Astrocyte (in vitro differentiated cells and primary cell): Measurements from ENCODE around the gene PHYKPL. TPM values are rescaled to one million over a fixed set of nuclear protein-coding genes. Genes with fewer than 3 reads are reported as not detected.
A peak's percentile ranks its signal among the peaks of the same experiment; 100 is the strongest.

Experiments used
- DNase-seq: peaks from one replicate; pipeline ENCODE4 v3.0.0-alpha.2; 2010; ENCODE audit warnings: low read depth
- FAIRE-seq: peaks from 2 replicates; lab custom pipeline; 2011; peaks lifted over from hg19 to GRCh38; lab: Jason Lieb, UNC
- H2AFZ ChIP-seq: 2 replicates; pipeline ENCODE4 v1.6.0; 2012; ENCODE audit warnings: low read depth, low read length, inconsistent platforms
- H3K27ac ChIP-seq: 2 replicates; pipeline ENCODE4 v1.5.1; 2011; ENCODE audit warnings: low read depth, low read length, inconsistent platforms
- H3K27me3 ChIP-seq: 2 replicates; pipeline ENCODE4 v1.6.0; 2011; ENCODE audit warnings: low read length, inconsistent platforms; ENCODE audit not compliant: insufficient read depth
- H3K36me3 ChIP-seq: 2 replicates; pipeline ENCODE4 v1.5.1; 2011; ENCODE audit warnings: low read length, inconsistent platforms; ENCODE audit not compliant: insufficient read depth
- H3K4me1 ChIP-seq: 2 replicates; pipeline ENCODE4 v1.5.1; 2011; ENCODE audit warnings: low read length, inconsistent platforms; ENCODE audit not compliant: insufficient read depth
- H3K4me2 ChIP-seq: 2 replicates; pipeline ENCODE4 v1.6.0; 2012; ENCODE audit warnings: low read length, inconsistent platforms
- H3K4me3 ChIP-seq: 2 replicates; pipeline ENCODE4 v1.5.1; 2011; ENCODE audit warnings: low read depth, mild to moderate bottlenecking, low read length, inconsistent platforms; ENCODE audit not compliant: insufficient read depth
- H3K79me2 ChIP-seq: 2 replicates; pipeline ENCODE4 v1.6.0; 2012; ENCODE audit warnings: mild to moderate bottlenecking, low read length, inconsistent platforms; ENCODE audit not compliant: insufficient read depth
- H3K9ac ChIP-seq: 2 replicates; pipeline ENCODE4 v1.6.0; 2012; ENCODE audit warnings: mild to moderate bottlenecking, low read length, inconsistent platforms
- H3K9me3 ChIP-seq: 2 replicates; pipeline ENCODE4 v1.5.1; 2012; ENCODE audit warnings: low read depth, mild to moderate bottlenecking, low read length, inconsistent platforms; ENCODE audit not compliant: insufficient read depth
- H4K20me1 ChIP-seq: 2 replicates; pipeline ENCODE4 v1.6.0; 2012; ENCODE audit warnings: low read length, inconsistent platforms; ENCODE audit not compliant: insufficient read depth
- H3K27ac Mint-ChIP-seq: one replicate; pipeline ENCODE4 v1.8.0; 2021; ENCODE audit warnings: mild to moderate bottlenecking, mixed read lengths; ENCODE audit not compliant: unreplicated experiment
- H3K27me3 Mint-ChIP-seq: one replicate; pipeline ENCODE4 v1.8.0; 2021; ENCODE audit warnings: low read depth, mixed read lengths; ENCODE audit not compliant: unreplicated experiment
- H3K36me3 Mint-ChIP-seq: one replicate; pipeline ENCODE4 v1.8.0; 2021; ENCODE audit warnings: low read depth, mixed read lengths; ENCODE audit not compliant: unreplicated experiment
- H3K4me1 Mint-ChIP-seq: one replicate; pipeline ENCODE4 v1.8.0; 2021; ENCODE audit warnings: low read depth, mixed read lengths; ENCODE audit not compliant: unreplicated experiment
- H3K4me3 Mint-ChIP-seq: one replicate; pipeline ENCODE4 v1.8.0; 2021; ENCODE audit warnings: mild to moderate bottlenecking, moderate library complexity, mixed read lengths; ENCODE audit not compliant: unreplicated experiment
- H3K9me3 Mint-ChIP-seq: one replicate; pipeline ENCODE4 v1.8.0; 2021; ENCODE audit warnings: mild to moderate bottlenecking, mixed read lengths; ENCODE audit not compliant: unreplicated experiment
- EZH2 ChIP-seq: IDR thresholded peaks from 2 replicates; pipeline ENCODE4 v1.6.1; 2012; ENCODE audit warnings: mild to moderate bottlenecking, low read length, inconsistent platforms; ENCODE audit not compliant: insufficient read depth
- total RNA-seq: library from RNA; stranded (reverse); gene quantifications from 2 replicates; pipeline ENCODE4 v1.2.1, GENCODE V29; 2021
- TF ChIP-seq, protein P1 (sequence below): IDR thresholded peaks from 2 replicates; pipeline ENCODE4 v1.5.1; 2011; ENCODE audit warnings: low read depth, mild to moderate bottlenecking, inconsistent platforms, low read length, moderate library complexity; ENCODE audit not compliant: insufficient read depth

PHYKPL gene
- total RNA-seq, 1 donor from 2014 or later = 26.5 TPM

- peak overlapping the region; percentile 94 for H3K4me3 Mint-ChIP-seq
- H3K4me3 ChIP-seq = peak overlapping the region; percentile 100
- peak overlapping the region; percentile 90 for H3K9ac ChIP-seq
- H3K79me2 ChIP-seq = peaks cover 48% of the 10 kb centered on the region
- H3K36me3 ChIP-seq = peaks cover 30% of the 10 kb centered on the region
- H3K4me2 ChIP-seq = peak overlapping the region; percentile 98
- no peaks in the 10 kb centered on the region for H3K9me3 ChIP-seq
- H3K36me3 Mint-ChIP-seq = peaks cover 12% of the 10 kb centered on the region
- H3K27ac ChIP-seq = peak overlapping the region; percentile 60
- H4K20me1 ChIP-seq = peaks cover 36% of the 10 kb centered on the region
- no peaks in the 10 kb centered on the region for H3K27me3 ChIP-seq
- FAIRE-seq (no peak), DNase-seq (no peak)
- H3K27ac Mint-ChIP-seq = no peak overlapping the region
- peak overlapping the region; percentile 90 for H2AFZ ChIP-seq
- TF ChIP-seq EZH2 = no peak
- TF ChIP-seq, protein P1, sequence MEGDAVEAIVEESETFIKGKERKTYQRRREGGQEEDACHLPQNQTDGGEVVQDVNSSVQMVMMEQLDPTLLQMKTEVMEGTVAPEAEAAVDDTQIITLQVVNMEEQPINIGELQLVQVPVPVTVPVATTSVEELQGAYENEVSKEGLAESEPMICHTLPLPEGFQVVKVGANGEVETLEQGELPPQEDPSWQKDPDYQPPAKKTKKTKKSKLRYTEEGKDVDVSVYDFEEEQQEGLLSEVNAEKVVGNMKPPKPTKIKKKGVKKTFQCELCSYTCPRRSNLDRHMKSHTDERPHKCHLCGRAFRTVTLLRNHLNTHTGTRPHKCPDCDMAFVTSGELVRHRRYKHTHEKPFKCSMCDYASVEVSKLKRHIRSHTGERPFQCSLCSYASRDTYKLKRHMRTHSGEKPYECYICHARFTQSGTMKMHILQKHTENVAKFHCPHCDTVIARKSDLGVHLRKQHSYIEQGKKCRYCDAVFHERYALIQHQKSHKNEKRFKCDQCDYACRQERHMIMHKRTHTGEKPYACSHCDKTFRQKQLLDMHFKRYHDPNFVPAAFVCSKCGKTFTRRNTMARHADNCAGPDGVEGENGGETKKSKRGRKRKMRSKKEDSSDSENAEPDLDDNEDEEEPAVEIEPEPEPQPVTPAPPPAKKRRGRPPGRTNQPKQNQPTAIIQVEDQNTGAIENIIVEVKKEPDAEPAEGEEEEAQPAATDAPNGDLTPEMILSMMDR = no peak
- H3K9me3 Mint-ChIP-seq = no peaks in the 10 kb centered on the region
- H3K4me1 ChIP-seq = peaks cover 28% of the 10 kb centered on the region
- peaks cover under 1% of the 10 kb centered on the region for H3K27me3 Mint-ChIP-seq
- H3K4me1 Mint-ChIP-seq = peaks cover 27% of the 10 kb centered on the region
Measured at GRCh38 chr5:178203670-178204181, 28.9 kb downstream of the PHYKPL start.

- no peak for DNase-seq
- Histone ChIP-seq H3K4me2 (no peak overlapping the region), H3K79me2 (peaks cover 36% of the 10 kb centered on the region), H3K9me3 (no peaks in the 10 kb centered on the region), H3K4me3 (no peak overlapping the region), H3K36me3 (peaks cover 19% of the 10 kb centered on the region), H3K27ac (no peak overlapping the region), H2AFZ (no peak overlapping the region), H3K9ac (no peak overlapping the region), H3K4me1 (peaks cover 24% of the 10 kb centered on the region), H4K20me1 (peaks cover 24% of the 10 kb centered on the region), H3K27me3 (no peaks in the 10 kb centered on the region)
- FAIRE-seq = no peak
- Mint-ChIP-seq H3K27ac (no peak overlapping the region), H3K4me1 (peaks cover 22% of the 10 kb centered on the region), H3K4me3 (peak overlapping the region; percentile 40), H3K27me3 (peaks cover 7% of the 10 kb centered on the region), H3K9me3 (no peaks in the 10 kb centered on the region), H3K36me3 (peaks cover 5% of the 10 kb centered on the region)
- no peak for TF ChIP-seq EZH2
- TF ChIP-seq, protein P1 = no peak
Measured at GRCh38 chr5:178202541-178202940, 30.1 kb downstream of the PHYKPL start.

DNA sequence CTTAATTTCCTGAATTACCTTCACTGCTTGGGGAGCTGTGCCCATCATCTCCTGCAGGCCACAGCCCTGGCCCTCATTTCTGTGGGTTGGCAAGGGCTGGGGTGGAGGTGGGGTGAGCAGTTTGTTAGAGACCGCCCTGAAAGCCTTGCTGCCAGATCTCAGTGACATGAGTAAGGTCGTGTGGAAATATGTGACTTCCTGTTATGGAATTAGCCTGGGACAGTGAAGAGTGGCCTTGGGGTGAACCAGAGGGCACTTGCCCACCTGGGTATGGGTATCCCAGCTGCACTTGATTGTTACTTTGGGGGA lies 30.7 kb downstream of the PHYKPL start:
- Histone ChIP-seq H3K9ac (no peak overlapping the region), H4K20me1 (peaks cover 17% of the 10 kb centered on the region), H3K79me2 (peaks cover 30% of the 10 kb centered on the region), H3K27ac (no peak overlapping the region), H3K36me3 (peaks cover 13% of the 10 kb centered on the region), H2AFZ (no peak overlapping the region), H3K9me3 (no peaks in the 10 kb centered on the region), H3K4me2 (peak overlapping the region; percentile 54), H3K4me1 (peaks cover 18% of the 10 kb centered on the region), H3K4me3 (no peak overlapping the region), H3K27me3 (no peaks in the 10 kb centered on the region)
- peaks cover 3% of the 10 kb centered on the region for H3K36me3 Mint-ChIP-seq
- TF ChIP-seq, protein P1 = no peak
- no peak for TF ChIP-seq EZH2
- DNase-seq (no peak), FAIRE-seq (no peak)
- no peaks in the 10 kb centered on the region for H3K9me3 Mint-ChIP-seq
- H3K27me3 Mint-ChIP-seq = peaks cover 7% of the 10 kb centered on the region
- H3K27ac Mint-ChIP-seq = no peak overlapping the region
- H3K4me1 Mint-ChIP-seq = peaks cover 18% of the 10 kb centered on the region
- H3K4me3 Mint-ChIP-seq = peak overlapping the region; percentile 60
